Measurements from ENCODE around the gene IQSEC1.
A peak's percentile ranks its signal among the peaks of the same experiment; 100 is the strongest.

The IQSEC1 gene

DNA sequence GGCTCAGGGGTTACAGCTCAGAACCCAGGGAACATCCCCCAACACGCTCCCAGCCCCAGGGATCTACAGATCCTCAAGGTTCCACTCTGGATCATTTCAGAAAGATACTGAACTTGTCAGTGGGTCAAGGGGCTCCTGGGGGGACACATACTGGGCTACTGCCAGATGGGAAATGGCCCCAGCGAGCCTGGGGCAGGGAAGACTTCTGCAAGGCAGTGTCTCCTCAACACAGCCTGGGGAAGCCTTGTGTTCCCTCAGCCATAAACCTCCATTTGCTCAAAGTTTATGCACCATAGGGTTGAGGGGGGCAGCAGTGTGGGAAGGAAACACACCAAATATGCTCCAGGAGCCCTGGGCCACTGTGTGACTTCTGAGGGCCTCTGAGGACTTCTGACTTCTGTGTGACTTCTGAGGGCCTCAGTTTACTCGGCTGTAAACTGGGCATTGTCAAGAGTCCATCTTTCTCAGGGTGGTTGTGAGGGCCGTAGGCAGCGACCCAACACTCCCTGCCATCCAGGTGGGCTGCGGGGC, 58.4 kb downstream of the IQSEC1 start:
- Mint-ChIP-seq H3K27me3 (ENCODE audit: low read depth, poor library complexity) (no peaks in the 10 kb centered on the region), H3K4me3 (no peak overlapping the region), H3K36me3 (ENCODE audit: low read depth) (peaks cover 4% of the 10 kb centered on the region), H3K9me3 (no peaks in the 10 kb centered on the region), H3K27ac (peak overlapping the region; percentile 68), H3K4me1 (peaks cover 90% of the 10 kb centered on the region)
- no peak for DNase-seq
- TF ChIP-seq, protein P1, sequence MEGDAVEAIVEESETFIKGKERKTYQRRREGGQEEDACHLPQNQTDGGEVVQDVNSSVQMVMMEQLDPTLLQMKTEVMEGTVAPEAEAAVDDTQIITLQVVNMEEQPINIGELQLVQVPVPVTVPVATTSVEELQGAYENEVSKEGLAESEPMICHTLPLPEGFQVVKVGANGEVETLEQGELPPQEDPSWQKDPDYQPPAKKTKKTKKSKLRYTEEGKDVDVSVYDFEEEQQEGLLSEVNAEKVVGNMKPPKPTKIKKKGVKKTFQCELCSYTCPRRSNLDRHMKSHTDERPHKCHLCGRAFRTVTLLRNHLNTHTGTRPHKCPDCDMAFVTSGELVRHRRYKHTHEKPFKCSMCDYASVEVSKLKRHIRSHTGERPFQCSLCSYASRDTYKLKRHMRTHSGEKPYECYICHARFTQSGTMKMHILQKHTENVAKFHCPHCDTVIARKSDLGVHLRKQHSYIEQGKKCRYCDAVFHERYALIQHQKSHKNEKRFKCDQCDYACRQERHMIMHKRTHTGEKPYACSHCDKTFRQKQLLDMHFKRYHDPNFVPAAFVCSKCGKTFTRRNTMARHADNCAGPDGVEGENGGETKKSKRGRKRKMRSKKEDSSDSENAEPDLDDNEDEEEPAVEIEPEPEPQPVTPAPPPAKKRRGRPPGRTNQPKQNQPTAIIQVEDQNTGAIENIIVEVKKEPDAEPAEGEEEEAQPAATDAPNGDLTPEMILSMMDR (IDR thresholded peaks at IDR 0.05), result no peak

DNA sequence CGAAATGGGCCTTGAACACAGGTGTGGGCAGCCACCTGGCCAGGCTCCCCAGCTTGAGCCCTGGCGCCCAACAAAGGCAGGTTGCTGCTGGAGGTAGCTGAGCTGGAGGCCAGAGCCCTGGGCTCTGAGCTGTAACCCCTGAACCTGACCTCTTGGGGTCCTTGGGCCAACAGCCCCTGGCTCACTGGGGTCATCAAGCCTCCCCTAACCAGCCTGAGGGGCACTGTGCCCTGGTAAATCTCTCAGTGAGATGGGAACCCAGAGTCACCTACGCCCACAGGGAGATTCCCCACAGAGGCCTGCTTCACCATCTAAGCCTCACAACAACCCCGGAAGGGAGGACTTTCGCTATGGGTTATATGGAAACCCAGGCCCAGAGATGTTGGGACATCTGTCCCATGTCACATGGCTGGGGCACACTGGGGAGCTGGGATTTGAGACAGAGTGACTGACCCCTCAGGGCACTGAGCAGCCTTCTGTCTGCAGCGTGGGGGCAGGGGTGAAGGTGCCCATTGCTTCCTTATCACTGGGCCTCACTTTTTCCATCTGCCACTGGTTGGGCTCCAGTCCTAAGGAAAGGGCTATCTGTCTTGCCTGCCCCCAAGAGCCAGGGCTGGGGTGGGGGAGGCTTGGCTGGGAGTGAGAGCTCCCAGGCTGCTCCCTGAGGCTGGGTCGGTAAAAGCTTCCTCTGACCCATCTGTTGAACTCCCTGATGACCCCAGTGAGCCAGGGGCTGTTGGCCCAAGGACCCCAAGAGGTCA, 59.1 kb downstream of the IQSEC1 start:
- DNase-seq, result no peak
- TF ChIP-seq, protein P1 (IDR thresholded peaks at IDR 0.05), result no peak
- Mint-ChIP-seq H3K36me3 (ENCODE audit: low read depth) (peaks cover 4% of the 10 kb centered on the region), H3K4me1 (peaks cover 93% of the 10 kb centered on the region), H3K27ac (peak overlapping the region; percentile 68), H3K9me3 (no peaks in the 10 kb centered on the region), H3K27me3 (ENCODE audit: low read depth, poor library complexity) (no peaks in the 10 kb centered on the region), H3K4me3 (no peak overlapping the region)

DNA sequence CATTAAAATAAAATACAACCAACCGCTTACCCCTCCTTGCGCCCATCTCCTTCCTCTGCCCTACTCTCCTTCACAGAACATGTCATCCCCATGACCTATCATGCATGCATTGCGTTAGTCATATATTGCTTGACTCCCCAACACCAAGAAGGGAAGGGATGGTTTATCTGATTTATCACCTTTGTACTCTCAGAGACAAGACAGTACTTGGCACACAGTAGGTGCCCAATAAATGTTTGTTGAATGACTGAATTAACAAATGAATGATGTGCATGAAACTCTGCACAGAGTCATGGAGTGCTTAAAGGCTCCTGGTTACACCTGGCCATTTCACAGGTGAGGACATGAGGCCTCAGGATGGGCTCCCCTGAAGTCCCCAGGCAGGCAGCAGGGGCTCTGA, 59.7 kb downstream of the IQSEC1 start:
- Mint-ChIP-seq H3K9me3 (no peaks in the 10 kb centered on the region), H3K27ac (no peak overlapping the region), H3K4me3 (no peak overlapping the region), H3K4me1 (peaks cover 90% of the 10 kb centered on the region), H3K36me3 (ENCODE audit: low read depth) (peaks cover 4% of the 10 kb centered on the region), H3K27me3 (ENCODE audit: low read depth, poor library complexity) (no peaks in the 10 kb centered on the region)
- no peak for DNase-seq
- TF ChIP-seq, protein P1 (IDR thresholded peaks at IDR 0.05), result no peak

DNA sequence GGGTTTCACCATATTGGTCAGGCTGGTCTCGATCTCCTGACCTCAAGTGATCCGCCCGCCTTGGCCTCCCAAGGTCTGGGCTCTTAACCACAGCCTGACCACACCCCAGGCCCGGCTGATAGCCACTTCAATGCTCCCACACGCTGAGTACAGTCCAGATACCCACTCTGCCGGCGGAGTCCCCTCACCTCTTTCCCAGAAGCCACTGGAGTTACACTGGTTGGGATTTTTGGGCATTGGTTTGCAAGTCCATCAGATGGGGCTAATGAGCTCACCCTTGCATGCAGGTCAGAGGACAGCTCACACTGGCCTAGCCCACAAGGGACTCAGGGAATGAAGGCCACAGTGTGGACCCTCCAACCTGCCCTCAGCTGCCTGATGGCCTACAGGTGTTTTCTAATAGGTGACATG, 60.1 kb downstream of the IQSEC1 start:
- no peaks in the 10 kb centered on the region for H3K9me3 Mint-ChIP-seq
- H3K4me3 Mint-ChIP-seq, result no peak overlapping the region
- H3K27ac Mint-ChIP-seq, result no peak overlapping the region
- peaks cover 4% of the 10 kb centered on the region for H3K36me3 Mint-ChIP-seq (ENCODE audit: low read depth)
- no peaks in the 10 kb centered on the region for H3K27me3 Mint-ChIP-seq (ENCODE audit: low read depth, poor library complexity)
- peaks cover 90% of the 10 kb centered on the region for H3K4me1 Mint-ChIP-seq
- DNase-seq, result no peak
- TF ChIP-seq, protein P1 (IDR thresholded peaks at IDR 0.05), result no peak

DNA sequence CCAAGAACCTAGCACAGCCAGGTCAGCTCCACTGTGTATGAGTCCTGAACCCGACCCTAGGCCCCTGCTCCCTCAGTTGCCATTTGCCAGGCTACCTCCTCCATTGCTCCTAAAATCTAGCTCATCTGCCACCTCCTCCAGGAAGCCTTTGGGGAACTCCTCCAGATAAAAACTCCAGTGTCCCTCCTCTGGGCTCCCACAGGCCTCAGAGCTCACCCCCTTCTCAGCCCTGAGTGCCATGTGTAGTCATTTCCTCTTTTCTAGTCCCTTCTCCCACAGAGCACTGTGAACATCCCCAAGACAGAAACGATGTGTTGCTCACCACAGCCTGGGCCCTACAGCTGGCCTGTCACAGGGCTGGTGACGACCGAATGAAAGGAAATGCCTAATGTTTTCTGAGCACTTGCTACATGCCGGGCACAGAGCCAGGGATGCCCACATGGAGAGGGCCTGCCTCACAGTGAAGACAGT, 61.0 kb downstream of the IQSEC1 start:
- H3K27me3 Mint-ChIP-seq (ENCODE audit: low read depth, poor library complexity), result no peaks in the 10 kb centered on the region
- no peak overlapping the region for H3K27ac Mint-ChIP-seq
- no peaks in the 10 kb centered on the region for H3K9me3 Mint-ChIP-seq
- peaks cover 86% of the 10 kb centered on the region for H3K4me1 Mint-ChIP-seq
- no peak overlapping the region for H3K4me3 Mint-ChIP-seq
- no peak for DNase-seq
- H3K36me3 Mint-ChIP-seq (ENCODE audit: low read depth), result peaks cover 4% of the 10 kb centered on the region
- TF ChIP-seq, protein P1 (IDR thresholded peaks at IDR 0.05), result no peak

All from nephron progenitor cell (in vitro differentiated cells).